Liver (tissue), 9 donors: ENCODE measurements around the gene DPYSL4. TPM values are rescaled to one million over a fixed set of nuclear protein-coding genes. Genes with fewer than 3 reads are reported as not detected.

ENCODE experiments used
- DNase-seq: peaks from one replicate; pipeline ENCODE4 v3.0.0-alpha.2; 2017; ENCODE audit warnings: low spot score
- H3K27ac ChIP-seq, 2 donors: one replicate each; pipeline ENCODE4 v1.7.0; 2013; ENCODE audit warnings: inconsistent platforms in 2 of 2, low read length in 2 of 2, control low read depth in 1 of 2, low read depth in 1 of 2, mild to moderate bottlenecking in 1 of 2
- H3K27me3 ChIP-seq, 4 donors: one replicate each; pipeline versions ENCODE4 v1.6.1 to v1.7.0; 2013; ENCODE audit warnings: low read length in 3 of 4, inconsistent platforms in 1 of 4, mild to moderate bottlenecking in 1 of 4, moderate library complexity in 1 of 4; ENCODE audit not compliant: control insufficient read depth in 4 of 4, insufficient read depth in 4 of 4
- H3K36me3 ChIP-seq, 4 donors: one replicate each; pipeline versions ENCODE4 v1.6.1 to v1.7.0; 2013; ENCODE audit warnings: low read length in 3 of 4, mild to moderate bottlenecking in 3 of 4, low read depth in 1 of 4, moderate library complexity in 1 of 4; ENCODE audit not compliant: control insufficient read depth in 4 of 4, insufficient read depth in 3 of 4
- H3K4me1 ChIP-seq, 4 donors: one replicate each; pipeline versions ENCODE4 v1.6.1 to v1.7.0; 2013; ENCODE audit warnings: low read length in 3 of 4, mild to moderate bottlenecking in 3 of 4, moderate library complexity in 1 of 4; ENCODE audit not compliant: control insufficient read depth in 4 of 4, insufficient read depth in 4 of 4
- H3K4me3 ChIP-seq, 3 donors: one replicate each; pipeline versions ENCODE4 v1.6.1 to v1.7.0; 2013; ENCODE audit warnings: low read length in 3 of 3, control low read depth in 1 of 3, low read depth in 1 of 3, mild to moderate bottlenecking in 1 of 3
- H3K9ac ChIP-seq, 2 donors: one replicate each; pipeline ENCODE4 v1.7.0; 2013; ENCODE audit warnings: low read length in 2 of 2, mild to moderate bottlenecking in 2 of 2, moderate library complexity in 2 of 2, control low read depth in 1 of 2, low read depth in 1 of 2
- H3K9me3 ChIP-seq, 4 donors: one replicate each; pipeline versions ENCODE4 v1.6.1 to v1.7.0; 2013; ENCODE audit warnings: low read length in 3 of 4; ENCODE audit not compliant: control insufficient read depth in 4 of 4
- EGR1 ChIP-seq, 2 donors: IDR thresholded peaks; 2 replicates each; pipeline ENCODE4 v1.6.1; 2016 to 2018; ENCODE audit warnings: antibody characterized with exemption in 2 of 2, low read depth in 2 of 2
- FOXA1 ChIP-seq: IDR thresholded peaks from 2 replicates; pipeline ENCODE4 v1.6.1; 2016; ENCODE audit warnings: antibody characterized with exemption
- HNF4A ChIP-seq, 2 donors: conservative IDR thresholded peaks; 2 replicates each; pipeline ENCODE4 v1.6.1; 2016; ENCODE audit warnings: antibody characterized with exemption in 2 of 2, mild to moderate bottlenecking in 2 of 2
- HNF4G ChIP-seq: IDR thresholded peaks from 2 replicates; pipeline ENCODE4 v1.6.1; 2016; ENCODE audit warnings: antibody characterized with exemption
- JUND ChIP-seq, 2 donors: IDR thresholded peaks; 2 replicates each; pipeline ENCODE4 v1.6.1; 2016; ENCODE audit warnings: antibody characterized with exemption in 2 of 2
- NR2F2 ChIP-seq: IDR thresholded peaks from 2 replicates; pipeline ENCODE4 v1.6.1; 2016; ENCODE audit warnings: antibody characterized with exemption
- RAD21 ChIP-seq, 2 donors: IDR thresholded peaks; 2 replicates each; pipeline ENCODE4 v1.6.1; 2016; ENCODE audit warnings: antibody characterized with exemption in 2 of 2, mild to moderate bottlenecking in 2 of 2
- RXRA ChIP-seq, 2 donors: IDR thresholded peaks; 2 replicates each; pipeline ENCODE4 v1.6.1; 2017 to 2018; ENCODE audit warnings: antibody characterized with exemption in 2 of 2, mild to moderate bottlenecking in 1 of 2
- YY1 ChIP-seq: IDR thresholded peaks from 2 replicates; pipeline ENCODE4 v1.6.1; 2016; ENCODE audit warnings: antibody characterized with exemption, mild to moderate bottlenecking
- WGBS: extraction: QIAGEN DNeasy Blood & Tissue Kit; methylation state at CpG from one replicate; pipeline ENCODE4 v1.1.7; 2013; 5-methylcytosine and 5-hydroxymethylcytosine counted together
- polyA plus RNA-seq, 2 donors: library from polyadenylated mRNA; stranded (reverse) in 1 of 2; unstranded in 1 of 2; fragments of 200-250 nt in 1 of 2; fragments of >200 nt in 1 of 2; fragmentation: Nextera tagmentation in 1 of 2; extraction: Ambion mirVana in 1 of 2; gene quantifications; one replicate each; pipeline versions ENCODE4 v1.2.1 to v1.2.3, GENCODE V29; 2013 to 2015
- total RNA-seq, 2 donors: library from RNA; depleted of rRNA; stranded (reverse); fragments of >200 nt; gene quantifications; one replicate each; pipeline ENCODE4 v1.2.3, GENCODE V29; 2014
- TF ChIP-seq, protein P1 (sequence below): fragments of 150-350 bp; IDR thresholded peaks from 2 replicates; pipeline ENCODE4 v1.5.1; 2017; ENCODE audit warnings: improper control_type of control experiment, low read depth, low read length; ENCODE audit not compliant: missing input control
- TF ChIP-seq, protein P2 (sequence below): IDR thresholded peaks from 2 replicates; pipeline ENCODE4 v1.6.1; 2016; ENCODE audit warnings: antibody characterized with exemption
- TF ChIP-seq, protein P3 (sequence below): IDR thresholded peaks from 2 replicates; pipeline ENCODE4 v1.6.1; 2016; ENCODE audit warnings: antibody characterized with exemption
- TF ChIP-seq, protein P4 (sequence below): IDR thresholded peaks from 2 replicates; pipeline ENCODE4 v1.6.1; 2016; ENCODE audit warnings: antibody characterized with exemption
- TF ChIP-seq, protein P5 (sequence below): IDR thresholded peaks from 2 replicates; pipeline ENCODE4 v1.6.1; 2016; ENCODE audit warnings: antibody characterized with exemption, mild to moderate bottlenecking
- donor health status: healthy.
- donor health status: healthy.
- donor health status: healthy.
- donor health status: healthy.
- donor health status: healthy.

Gene DPYSL4
- total and polyA plus RNA-seq, 4 donors, result 0.19 to 2.2 (median 0.26) TPM

DNA sequence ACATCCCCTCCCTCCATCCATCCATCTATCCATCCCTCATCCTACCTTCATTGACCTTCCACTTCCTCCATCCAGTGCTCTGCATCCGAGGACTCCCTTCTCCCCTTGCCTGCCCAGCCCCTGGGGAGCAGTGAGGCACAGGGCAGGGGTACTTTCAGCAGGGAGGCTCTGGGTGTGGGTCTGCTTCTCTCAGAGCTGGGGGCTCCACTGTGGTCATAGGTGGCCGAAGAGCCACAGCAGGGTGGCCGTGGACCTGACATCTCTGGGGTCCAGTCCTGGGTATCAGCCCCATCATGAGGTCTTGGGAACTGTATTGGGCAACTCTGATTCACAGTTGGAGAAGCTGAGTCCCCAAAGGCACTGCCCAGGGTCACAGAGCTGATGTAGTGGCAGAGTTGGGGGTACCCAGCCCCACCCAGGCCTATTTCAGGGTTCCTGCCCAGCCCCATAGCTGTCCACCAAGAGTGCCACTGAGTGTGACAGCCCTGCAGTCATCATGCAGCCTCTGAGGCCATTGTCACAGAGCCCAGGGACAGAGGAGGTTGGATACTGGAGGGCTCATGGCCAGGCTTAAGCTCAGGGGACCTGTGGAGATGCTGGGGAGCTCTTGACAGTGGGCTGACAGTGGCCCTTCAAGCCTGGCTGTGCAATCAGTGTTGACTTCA lies 35.3 kb upstream of the DPYSL4 start:
- WGBS, result 93% methylated on average over 3 of the region's 3 CpGs
- no peaks in the 10 kb centered on the region for H3K9me3 ChIP-seq
- no peaks in the 10 kb centered on the region for H3K27me3 ChIP-seq
- TF ChIP-seq JUND (IDR thresholded peaks at IDR 0.05), result no peak
- TF ChIP-seq, protein P1, sequence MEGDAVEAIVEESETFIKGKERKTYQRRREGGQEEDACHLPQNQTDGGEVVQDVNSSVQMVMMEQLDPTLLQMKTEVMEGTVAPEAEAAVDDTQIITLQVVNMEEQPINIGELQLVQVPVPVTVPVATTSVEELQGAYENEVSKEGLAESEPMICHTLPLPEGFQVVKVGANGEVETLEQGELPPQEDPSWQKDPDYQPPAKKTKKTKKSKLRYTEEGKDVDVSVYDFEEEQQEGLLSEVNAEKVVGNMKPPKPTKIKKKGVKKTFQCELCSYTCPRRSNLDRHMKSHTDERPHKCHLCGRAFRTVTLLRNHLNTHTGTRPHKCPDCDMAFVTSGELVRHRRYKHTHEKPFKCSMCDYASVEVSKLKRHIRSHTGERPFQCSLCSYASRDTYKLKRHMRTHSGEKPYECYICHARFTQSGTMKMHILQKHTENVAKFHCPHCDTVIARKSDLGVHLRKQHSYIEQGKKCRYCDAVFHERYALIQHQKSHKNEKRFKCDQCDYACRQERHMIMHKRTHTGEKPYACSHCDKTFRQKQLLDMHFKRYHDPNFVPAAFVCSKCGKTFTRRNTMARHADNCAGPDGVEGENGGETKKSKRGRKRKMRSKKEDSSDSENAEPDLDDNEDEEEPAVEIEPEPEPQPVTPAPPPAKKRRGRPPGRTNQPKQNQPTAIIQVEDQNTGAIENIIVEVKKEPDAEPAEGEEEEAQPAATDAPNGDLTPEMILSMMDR, result no peak
- TF ChIP-seq YY1, result no peak
- no peak for TF ChIP-seq RAD21 (IDR thresholded peaks at IDR 0.05)
- no peak for TF ChIP-seq HNF4A (conservative IDR thresholded peaks at IDR 0.05)
- no peak for TF ChIP-seq EGR1 (IDR thresholded peaks at IDR 0.05; ENCODE audit: low read depth in 2 of 2)
- TF ChIP-seq, protein P2, sequence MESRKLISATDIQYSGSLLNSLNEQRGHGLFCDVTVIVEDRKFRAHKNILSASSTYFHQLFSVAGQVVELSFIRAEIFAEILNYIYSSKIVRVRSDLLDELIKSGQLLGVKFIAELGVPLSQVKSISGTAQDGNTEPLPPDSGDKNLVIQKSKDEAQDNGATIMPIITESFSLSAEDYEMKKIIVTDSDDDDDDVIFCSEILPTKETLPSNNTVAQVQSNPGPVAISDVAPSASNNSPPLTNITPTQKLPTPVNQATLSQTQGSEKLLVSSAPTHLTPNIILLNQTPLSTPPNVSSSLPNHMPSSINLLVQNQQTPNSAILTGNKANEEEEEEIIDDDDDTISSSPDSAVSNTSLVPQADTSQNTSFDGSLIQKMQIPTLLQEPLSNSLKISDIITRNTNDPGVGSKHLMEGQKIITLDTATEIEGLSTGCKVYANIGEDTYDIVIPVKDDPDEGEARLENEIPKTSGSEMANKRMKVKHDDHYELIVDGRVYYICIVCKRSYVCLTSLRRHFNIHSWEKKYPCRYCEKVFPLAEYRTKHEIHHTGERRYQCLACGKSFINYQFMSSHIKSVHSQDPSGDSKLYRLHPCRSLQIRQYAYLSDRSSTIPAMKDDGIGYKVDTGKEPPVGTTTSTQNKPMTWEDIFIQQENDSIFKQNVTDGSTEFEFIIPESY, result no peak
- no peak for TF ChIP-seq FOXA1
- no peak for TF ChIP-seq HNF4G
- TF ChIP-seq, protein P3, sequence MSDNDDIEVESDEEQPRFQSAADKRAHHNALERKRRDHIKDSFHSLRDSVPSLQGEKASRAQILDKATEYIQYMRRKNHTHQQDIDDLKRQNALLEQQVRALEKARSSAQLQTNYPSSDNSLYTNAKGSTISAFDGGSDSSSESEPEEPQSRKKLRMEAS, result no peak
- TF ChIP-seq RXRA (IDR thresholded peaks at IDR 0.05), result no peak
- H3K4me1 ChIP-seq, result no peaks in the 10 kb centered on the region
- no peak overlapping the region for H3K27ac ChIP-seq
- no peaks in the 10 kb centered on the region for H3K36me3 ChIP-seq
- H3K9ac ChIP-seq, result no peak overlapping the region
- H3K4me3 ChIP-seq, result no peak overlapping the region
- no peak for DNase-seq

DNA sequence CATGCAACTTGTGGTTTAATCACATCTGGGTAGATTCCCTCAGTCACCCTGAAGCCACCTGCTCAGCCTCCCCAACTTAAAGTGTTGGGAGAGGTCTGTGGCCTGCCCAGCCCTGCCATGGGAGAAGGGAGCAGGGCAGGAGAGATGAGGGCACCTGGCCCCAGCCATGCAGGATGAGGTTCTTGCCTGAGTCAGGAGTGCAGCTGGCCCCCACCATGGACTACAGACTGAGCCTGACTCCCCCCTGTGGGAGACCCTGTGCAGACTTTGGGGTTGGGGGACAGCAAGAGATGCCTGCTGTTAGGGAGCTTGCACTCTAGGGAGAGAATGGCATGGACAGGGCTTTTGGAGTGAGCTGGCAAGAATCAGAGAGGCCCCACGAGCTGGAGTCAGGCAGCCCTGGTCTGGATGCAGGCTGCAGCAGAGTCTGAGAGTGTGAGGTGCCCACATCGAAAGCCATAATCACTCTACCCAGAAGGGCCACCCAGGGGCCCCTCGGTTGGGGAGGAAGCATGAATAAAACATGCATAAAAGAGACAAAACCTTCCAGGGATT lies 34.7 kb upstream of the DPYSL4 start:
- Histone ChIP-seq H3K27ac (no peak overlapping the region), H3K9ac (no peak overlapping the region), H3K4me3 (no peak overlapping the region), H3K4me1 (no peaks in the 10 kb centered on the region), H3K36me3 (no peaks in the 10 kb centered on the region), H3K9me3 (no peaks in the 10 kb centered on the region), H3K27me3 (no peaks in the 10 kb centered on the region)
- no peak for DNase-seq
- TF ChIP-seq, protein P3, result no peak
- TF ChIP-seq RAD21 (IDR thresholded peaks at IDR 0.05) (no peak), NR2F2 (no peak)
- TF ChIP-seq, protein P4, sequence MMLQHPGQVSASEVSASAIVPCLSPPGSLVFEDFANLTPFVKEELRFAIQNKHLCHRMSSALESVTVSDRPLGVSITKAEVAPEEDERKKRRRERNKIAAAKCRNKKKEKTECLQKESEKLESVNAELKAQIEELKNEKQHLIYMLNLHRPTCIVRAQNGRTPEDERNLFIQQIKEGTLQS, result no peak
- TF ChIP-seq, protein P5, sequence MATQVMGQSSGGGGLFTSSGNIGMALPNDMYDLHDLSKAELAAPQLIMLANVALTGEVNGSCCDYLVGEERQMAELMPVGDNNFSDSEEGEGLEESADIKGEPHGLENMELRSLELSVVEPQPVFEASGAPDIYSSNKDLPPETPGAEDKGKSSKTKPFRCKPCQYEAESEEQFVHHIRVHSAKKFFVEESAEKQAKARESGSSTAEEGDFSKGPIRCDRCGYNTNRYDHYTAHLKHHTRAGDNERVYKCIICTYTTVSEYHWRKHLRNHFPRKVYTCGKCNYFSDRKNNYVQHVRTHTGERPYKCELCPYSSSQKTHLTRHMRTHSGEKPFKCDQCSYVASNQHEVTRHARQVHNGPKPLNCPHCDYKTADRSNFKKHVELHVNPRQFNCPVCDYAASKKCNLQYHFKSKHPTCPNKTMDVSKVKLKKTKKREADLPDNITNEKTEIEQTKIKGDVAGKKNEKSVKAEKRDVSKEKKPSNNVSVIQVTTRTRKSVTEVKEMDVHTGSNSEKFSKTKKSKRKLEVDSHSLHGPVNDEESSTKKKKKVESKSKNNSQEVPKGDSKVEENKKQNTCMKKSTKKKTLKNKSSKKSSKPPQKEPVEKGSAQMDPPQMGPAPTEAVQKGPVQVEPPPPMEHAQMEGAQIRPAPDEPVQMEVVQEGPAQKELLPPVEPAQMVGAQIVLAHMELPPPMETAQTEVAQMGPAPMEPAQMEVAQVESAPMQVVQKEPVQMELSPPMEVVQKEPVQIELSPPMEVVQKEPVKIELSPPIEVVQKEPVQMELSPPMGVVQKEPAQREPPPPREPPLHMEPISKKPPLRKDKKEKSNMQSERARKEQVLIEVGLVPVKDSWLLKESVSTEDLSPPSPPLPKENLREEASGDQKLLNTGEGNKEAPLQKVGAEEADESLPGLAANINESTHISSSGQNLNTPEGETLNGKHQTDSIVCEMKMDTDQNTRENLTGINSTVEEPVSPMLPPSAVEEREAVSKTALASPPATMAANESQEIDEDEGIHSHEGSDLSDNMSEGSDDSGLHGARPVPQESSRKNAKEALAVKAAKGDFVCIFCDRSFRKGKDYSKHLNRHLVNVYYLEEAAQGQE, result no peak
- WGBS, result 65% methylated on average over 3 of the region's 3 CpGs
